GM12872 (cell line): ENCODE measurements around the gene CAPN9.

Experiments used
- CTCF ChIP-seq: IDR thresholded peaks from 3 replicates; pipeline ENCODE4 v1.5.1; 2011; ENCODE audit warnings: low read depth, mild to moderate bottlenecking, low read length, moderate library complexity; ENCODE audit not compliant: insufficient read depth

The CAPN9 gene

GRCh38 chr1:230843503-230844309 is 96.5 kb downstream of the CAPN9 start:
- TF ChIP-seq CTCF = no peak

GRCh38 chr1:230844561-230844960 is 97.4 kb downstream of the CAPN9 start:
- no peak for TF ChIP-seq CTCF

GRCh38 chr1:230848235-230848634 is 101.0 kb downstream of the CAPN9 start:
- no peak for TF ChIP-seq CTCF

- no peak for TF ChIP-seq CTCF
Observed at GRCh38 chr1:230849451-230850224, 102.5 kb downstream of the CAPN9 start.

DNA sequence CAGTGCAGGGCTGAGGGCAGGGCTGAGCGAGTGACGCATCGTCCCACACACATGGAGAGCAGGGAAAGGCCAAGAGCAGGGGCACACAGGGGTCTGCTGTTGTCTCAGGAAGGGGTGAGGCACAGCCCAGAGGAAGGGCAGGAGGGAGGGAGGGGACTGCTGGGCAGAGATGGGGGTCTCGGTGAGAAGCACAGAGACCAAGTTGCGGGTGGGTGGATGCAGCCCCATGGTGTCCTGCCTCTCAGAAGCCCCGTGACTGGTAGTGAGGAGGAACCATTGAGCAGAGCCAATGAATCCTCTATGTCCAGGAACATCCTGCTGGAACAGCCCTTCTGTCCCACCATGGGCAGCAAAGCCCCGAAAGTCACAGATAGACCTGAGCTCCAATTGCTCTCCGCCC is 103.4 kb downstream of the CAPN9 start:
- no peak for TF ChIP-seq CTCF

DNA sequence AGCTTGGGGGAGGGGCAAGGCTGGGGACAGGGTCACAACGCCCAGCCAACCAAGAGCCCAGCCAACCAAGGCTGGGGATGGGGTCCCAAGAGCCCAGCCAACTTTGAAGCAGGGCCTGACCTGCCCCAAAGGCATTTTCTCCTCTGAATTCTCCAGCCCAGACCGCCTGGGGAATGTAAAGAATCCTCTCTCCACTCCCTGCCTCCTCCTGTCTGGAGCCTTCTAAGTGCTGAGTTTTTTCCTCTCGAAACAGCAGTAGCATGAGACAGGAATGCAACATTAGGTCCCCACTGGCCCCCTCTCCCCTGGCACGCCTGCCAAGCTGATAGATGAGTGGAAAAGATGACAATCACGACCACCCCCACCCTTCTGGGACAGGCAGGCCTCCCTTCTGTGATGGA is 104.1 kb downstream of the CAPN9 start:
- no peak for TF ChIP-seq CTCF
